Pulmonary artery endothelial cell (primary cell): ENCODE data around the gene MYEOV. TPM values are rescaled to one million over a fixed set of nuclear protein-coding genes. Genes with fewer than 3 reads are reported as not detected.

Experiments used
- DNase-seq: peaks from one replicate; pipeline ENCODE4 v3.0.0-alpha.2; 2011; ENCODE audit warnings: low read depth, low spot score
- total RNA-seq: library from RNA; depleted of rRNA; stranded (reverse); fragments of >200 nt; gene quantifications from 2 replicates; pipeline ENCODE4 v1.2.3, GENCODE V29; 2014

Gene MYEOV
- total RNA-seq, 1 donor from 2014 or later, result 1.1 TPM

- no peak for DNase-seq
Measured at GRCh38 chr11:69265911-69266510, 27.9 kb upstream of the MYEOV start.

- DNase-seq, result peak; percentile 24
Measured at GRCh38 chr11:69267395-69267805, 26.6 kb upstream of the MYEOV start.

- DNase-seq, result no peak
Measured at GRCh38 chr11:69268911-69269310, 25.0 kb upstream of the MYEOV start.

- DNase-seq, result no peak
Measured at GRCh38 chr11:69269388-69269787, 24.6 kb upstream of the MYEOV start.

GRCh38 chr11:69269926-69270697, 23.8 kb upstream of the MYEOV start:
- DNase-seq, result no peak

- no peak for DNase-seq
Measured at GRCh38 chr11:69270941-69271340, 23.0 kb upstream of the MYEOV start.

- no peak for DNase-seq
Measured at GRCh38 chr11:69272055-69272454, 21.9 kb upstream of the MYEOV start.

GRCh38 chr11:69272831-69273485, 21.0 kb upstream of the MYEOV start:
- no peak for DNase-seq

- no peak for DNase-seq
Measured at GRCh38 chr11:69273571-69273970, 20.4 kb upstream of the MYEOV start.

GRCh38 chr11:69274531-69275016, 19.4 kb upstream of the MYEOV start:
- DNase-seq, result no peak

GRCh38 chr11:69275178-69275577, 18.8 kb upstream of the MYEOV start:
- DNase-seq, result no peak

- DNase-seq, result no peak
Measured at GRCh38 chr11:69276165-69276564, 17.8 kb upstream of the MYEOV start.

GRCh38 chr11:69277074-69277809, 16.7 kb upstream of the MYEOV start:
- no peak for DNase-seq

- no peak for DNase-seq
Measured at GRCh38 chr11:69278091-69278867, 15.7 kb upstream of the MYEOV start.

- no peak for DNase-seq
Measured at GRCh38 chr11:69280451-69280850, 13.5 kb upstream of the MYEOV start.

GRCh38 chr11:69280994-69281393, 13.0 kb upstream of the MYEOV start:
- DNase-seq, result no peak

- no peak for DNase-seq
Measured at GRCh38 chr11:69283446-69283845, 10.5 kb upstream of the MYEOV start.

- no peak for DNase-seq
Measured at GRCh38 chr11:69284081-69284511, 9.9 kb upstream of the MYEOV start.

- DNase-seq, result no peak
Measured at GRCh38 chr11:69285091-69285490, 8.9 kb upstream of the MYEOV start.

GRCh38 chr11:69285766-69286165, 8.2 kb upstream of the MYEOV start:
- DNase-seq, result no peak
